IMR-90 (cell line): ENCODE data around the gene OXLD1.

Experiments used
- CHD1 ChIP-seq: IDR thresholded peaks from 2 replicates; pipeline ENCODE4 v1.6.1; 2012; ENCODE audit warnings: low read depth, low read length, improper control_type of control experiment
- ELK1 ChIP-seq: fragments of 150-350 bp; IDR thresholded peaks from 2 replicates; pipeline ENCODE4 v1.6.1; 2016; ENCODE audit warnings: low read depth, mild to moderate bottlenecking, low read length, moderate library complexity, borderline replicate concordance
- NFE2L2 ChIP-seq: fragments of 150-350 bp; IDR thresholded peaks from 2 replicates; pipeline ENCODE4 v1.6.1; 2016; ENCODE audit warnings: low read depth, mild to moderate bottlenecking, low read length
- USF2 ChIP-seq: fragments of 150-350 bp; IDR thresholded peaks from 2 replicates; pipeline ENCODE4 v1.6.1; 2017; ENCODE audit warnings: mild to moderate bottlenecking, antibody characterized with exemption, low read length, low read depth
- TF ChIP-seq, protein P1 (sequence below): conservative IDR thresholded peaks from 2 replicates; pipeline ENCODE4 v1.5.1; 2012; ENCODE audit warnings: mild to moderate bottlenecking, low read depth, low read length, improper control_type of control experiment

DNA sequence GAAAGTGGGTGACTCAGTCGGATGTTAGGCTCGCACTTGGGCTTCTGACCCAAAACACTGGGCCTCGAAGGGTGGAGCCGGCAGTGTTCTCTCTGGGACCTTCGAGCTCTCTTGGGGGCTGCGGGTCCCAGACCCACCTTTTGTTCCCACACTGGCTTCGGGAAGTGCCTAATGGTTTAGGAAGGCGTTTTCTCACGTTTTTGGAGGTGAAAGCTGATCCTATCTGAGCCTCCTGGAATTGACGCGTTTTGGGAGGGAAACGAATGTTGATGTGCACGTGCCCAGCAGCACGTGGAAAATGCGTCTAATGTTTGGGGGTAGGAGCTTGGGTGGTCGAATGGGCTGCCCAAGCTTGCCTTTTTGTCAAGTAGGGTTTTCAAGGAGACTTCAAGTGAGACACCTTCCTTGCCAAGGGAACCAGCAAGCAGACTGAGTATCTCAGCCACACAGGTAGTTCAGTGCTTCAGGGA is 18.1 kb upstream of the OXLD1 start:
- no peak for TF ChIP-seq CHD1
- peak; percentile 66 for TF ChIP-seq USF2
- TF ChIP-seq, protein P1, sequence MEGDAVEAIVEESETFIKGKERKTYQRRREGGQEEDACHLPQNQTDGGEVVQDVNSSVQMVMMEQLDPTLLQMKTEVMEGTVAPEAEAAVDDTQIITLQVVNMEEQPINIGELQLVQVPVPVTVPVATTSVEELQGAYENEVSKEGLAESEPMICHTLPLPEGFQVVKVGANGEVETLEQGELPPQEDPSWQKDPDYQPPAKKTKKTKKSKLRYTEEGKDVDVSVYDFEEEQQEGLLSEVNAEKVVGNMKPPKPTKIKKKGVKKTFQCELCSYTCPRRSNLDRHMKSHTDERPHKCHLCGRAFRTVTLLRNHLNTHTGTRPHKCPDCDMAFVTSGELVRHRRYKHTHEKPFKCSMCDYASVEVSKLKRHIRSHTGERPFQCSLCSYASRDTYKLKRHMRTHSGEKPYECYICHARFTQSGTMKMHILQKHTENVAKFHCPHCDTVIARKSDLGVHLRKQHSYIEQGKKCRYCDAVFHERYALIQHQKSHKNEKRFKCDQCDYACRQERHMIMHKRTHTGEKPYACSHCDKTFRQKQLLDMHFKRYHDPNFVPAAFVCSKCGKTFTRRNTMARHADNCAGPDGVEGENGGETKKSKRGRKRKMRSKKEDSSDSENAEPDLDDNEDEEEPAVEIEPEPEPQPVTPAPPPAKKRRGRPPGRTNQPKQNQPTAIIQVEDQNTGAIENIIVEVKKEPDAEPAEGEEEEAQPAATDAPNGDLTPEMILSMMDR = no peak
- TF ChIP-seq ELK1 = no peak
- no peak; the same call in 1 of the 2 replicates for TF ChIP-seq NFE2L2
